Left colon (tissue), 2 donors: Measurements from ENCODE around the gene DPP8. TPM values are rescaled to one million over a fixed set of nuclear protein-coding genes. Genes with fewer than 3 reads are reported as not detected.
"Not testable (repeated sequence)": the region's sequence is repeated elsewhere in the genome, so short reads cannot be mapped to it uniquely, and the experiment has no call there.

Experiments used
- ATAC-seq: fragments of 200-7000 bp; cut with Tn5 transposase; one replicate; pipeline ENCODE4 v1.9.1; 2020; ENCODE audit warnings: mild to moderate bottlenecking, moderate library complexity
- DNase-seq, 2 donors: peaks; one replicate each; pipeline ENCODE4 v3.0.0-alpha.2; 2020
- intact Hi-C, 2 donors: fragments of 100-400 bp; cut with DNase I in 1 of 2; cut with micrococcal nuclease in 1 of 2; formaldehyde crosslinking; loops; one replicate each; pipeline versions ENCODE4 v1.11.2 to v1.14.0; 2022; cut with DNase I, micrococcal nuclease
- long read RNA-seq: library from polyadenylated mRNA; unstranded; transcript quantifications from one replicate; pipeline ENCODE4 v2.0.0, GENCODE V29; 2021
- total RNA-seq, 2 donors: library from RNA; stranded (reverse); fragmentation: NEBNext Ultra II Directional; extraction: Animal tissue kit (Norgen Biotek cat#: 25700); gene quantifications; one replicate each; pipeline ENCODE4 v1.2.1, GENCODE V29; 2021
- donor health status: DM: no; HTN: no; CAD: no.
- donor health status: DM: yes; HTN: yes; CAD: no.

Gene DPP8
- total RNA-seq: 10 to 100 TPM; 36.1 to 36.4 TPM
- long read RNA-seq, transcript DPP8-201 (20 exons, 3,139 nt): major isoform, 13 of 39 reads
- long read RNA-seq, partial matches to known transcripts: 3 of 39 reads
- long read RNA-seq, other reads (novel, unspliced or antisense): 22 of 39 reads

GRCh38 chr15:65516997-65517865 lies at the start of gene DPP8:
DPP8 (minus strand) TSS chr15:65517689; CDS start chr15:65512553, 5,136 bp downstream.
- DNase-seq (peak; percentile 93 to 95), ATAC-seq (peak; percentile 95)
- intact Hi-C loops: no loop called here

GRCh38 chr15:65561934-65562333 lies 44.4 kb upstream of the DPP8 start:
- DNase-seq (no peak), ATAC-seq (no peak)
- intact Hi-C loops: no loop called here

DNA sequence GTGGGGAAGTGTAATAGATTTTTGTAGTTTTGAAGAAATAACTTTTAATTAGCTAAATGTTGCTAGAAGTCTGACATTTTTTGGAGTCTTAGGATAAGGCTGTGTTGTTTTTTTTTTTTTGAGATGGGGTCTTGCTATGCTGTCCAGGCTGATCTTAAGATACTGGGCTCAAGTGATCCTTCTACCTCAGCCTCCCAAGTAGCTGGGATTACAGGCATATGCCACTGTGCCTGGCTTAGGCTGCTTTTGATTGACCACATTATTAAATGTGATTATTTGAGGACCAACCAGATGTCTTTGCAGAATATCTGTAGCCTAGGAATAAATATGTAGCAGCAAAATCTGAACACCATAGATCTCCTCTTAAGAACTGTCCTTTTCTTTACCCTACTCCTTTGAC lies 42.5 kb upstream of the DPP8 start:
- ATAC-seq (no peak), DNase-seq (no peak)
- intact Hi-C loops: no loop called here

GRCh38 chr15:65558997-65559760 lies 41.7 kb upstream of the DPP8 start:
- intact Hi-C loops: no loop called here
- no peak for ATAC-seq

DNA sequence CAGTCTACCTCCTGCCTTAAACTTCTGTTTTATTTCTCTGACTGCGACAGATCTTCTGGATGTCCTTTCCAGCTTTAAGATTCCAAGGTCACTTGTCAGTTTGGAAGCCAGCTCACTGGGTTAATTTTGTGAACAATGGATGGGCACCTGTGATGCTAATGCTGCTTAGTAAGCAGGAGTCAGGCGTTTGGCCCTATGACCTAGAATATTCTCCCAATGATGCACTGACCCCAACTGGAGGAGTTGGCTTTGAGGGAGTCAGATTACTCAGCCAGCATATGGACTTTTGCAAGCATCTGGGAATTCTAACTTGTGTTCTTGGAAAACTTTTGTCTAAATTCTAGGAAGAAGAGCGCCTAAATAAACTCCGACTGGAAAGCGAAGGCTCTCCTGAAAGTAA lies 40.8 kb upstream of the DPP8 start:
- no peak for DNase-seq
- intact Hi-C loops: no loop called here
- no peak for ATAC-seq

More at GRCh38 chr15:65558997-65559760, 41.7 kb upstream of the DPP8 start:
- no peak for DNase-seq

- DNase-seq: no peak
- no peak for ATAC-seq
- intact Hi-C loops: no loop called here
Measured at GRCh38 chr15:65556622-65557021, 39.1 kb upstream of the DPP8 start.

DNA sequence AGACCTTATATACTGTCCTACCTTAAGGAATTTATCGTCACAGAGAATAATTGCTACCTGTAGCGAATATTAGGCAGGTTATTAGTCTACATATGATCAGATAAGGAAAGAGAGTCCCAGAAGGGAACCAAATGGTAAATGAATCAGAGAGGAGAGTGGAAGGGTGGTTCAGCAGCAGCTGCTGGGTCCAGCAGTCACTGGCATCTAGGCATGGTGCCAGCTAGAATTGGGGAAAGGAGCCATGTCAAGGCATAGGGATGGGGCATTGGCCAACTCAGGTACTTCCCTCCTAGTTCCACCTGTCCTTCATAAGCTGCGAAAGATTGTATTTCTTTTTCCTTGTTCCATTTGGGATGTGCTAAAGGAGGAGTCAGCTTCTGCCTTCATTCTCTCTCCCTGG lies 36.2 kb upstream of the DPP8 start:
- DNase-seq: no peak
- intact Hi-C loops: no loop called here
- no peak for ATAC-seq

GRCh38 chr15:65552851-65553250 lies 35.4 kb upstream of the DPP8 start:
- DNase-seq, intact Hi-C loops, ATAC-seq: not testable (repeated sequence)

GRCh38 chr15:65551183-65551582 lies 33.7 kb upstream of the DPP8 start:
- ATAC-seq (no peak), DNase-seq (no peak)
- intact Hi-C loops: no loop called here

GRCh38 chr15:65550681-65551098 lies 33.2 kb upstream of the DPP8 start:
- DNase-seq (no peak), ATAC-seq (no peak)
- intact Hi-C loops: no loop called here

GRCh38 chr15:65549288-65549687 lies 31.8 kb upstream of the DPP8 start:
- ATAC-seq, DNase-seq, intact Hi-C loops: not testable (repeated sequence)

DNA sequence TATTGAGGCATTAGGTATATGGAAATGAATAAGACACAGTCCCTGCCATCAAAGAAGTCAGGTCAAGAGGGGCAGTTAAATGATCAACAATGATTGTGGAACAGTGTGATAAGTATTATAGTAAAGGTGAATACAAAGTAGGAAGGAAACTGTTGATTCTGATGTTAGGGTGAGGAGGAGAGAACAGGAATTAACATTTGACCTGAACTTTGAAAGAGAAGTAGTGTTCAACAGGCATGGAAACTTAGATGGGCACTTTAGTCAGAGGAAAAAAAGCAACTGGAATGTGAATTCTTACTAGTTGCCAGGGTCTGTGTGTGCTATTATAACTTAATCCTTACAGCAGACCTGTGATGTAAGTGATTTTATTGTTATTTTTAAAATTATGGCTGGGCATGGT lies 30.4 kb upstream of the DPP8 start:
- intact Hi-C loops: no loop called here
- ATAC-seq (no peak), DNase-seq (no peak)

GRCh38 chr15:65541231-65541820 lies 23.8 kb upstream of the DPP8 start:
- intact Hi-C loops: no loop called here
- DNase-seq (no peak), ATAC-seq (peak; percentile 57)

GRCh38 chr15:65540314-65540713 lies 22.8 kb upstream of the DPP8 start:
- intact Hi-C loops: no loop called here
- ATAC-seq (no peak), DNase-seq (no peak)

- DNase-seq (no peak), ATAC-seq (no peak)
- intact Hi-C loops: no loop called here
Measured at GRCh38 chr15:65535192-65535591, 17.7 kb upstream of the DPP8 start.

DNA sequence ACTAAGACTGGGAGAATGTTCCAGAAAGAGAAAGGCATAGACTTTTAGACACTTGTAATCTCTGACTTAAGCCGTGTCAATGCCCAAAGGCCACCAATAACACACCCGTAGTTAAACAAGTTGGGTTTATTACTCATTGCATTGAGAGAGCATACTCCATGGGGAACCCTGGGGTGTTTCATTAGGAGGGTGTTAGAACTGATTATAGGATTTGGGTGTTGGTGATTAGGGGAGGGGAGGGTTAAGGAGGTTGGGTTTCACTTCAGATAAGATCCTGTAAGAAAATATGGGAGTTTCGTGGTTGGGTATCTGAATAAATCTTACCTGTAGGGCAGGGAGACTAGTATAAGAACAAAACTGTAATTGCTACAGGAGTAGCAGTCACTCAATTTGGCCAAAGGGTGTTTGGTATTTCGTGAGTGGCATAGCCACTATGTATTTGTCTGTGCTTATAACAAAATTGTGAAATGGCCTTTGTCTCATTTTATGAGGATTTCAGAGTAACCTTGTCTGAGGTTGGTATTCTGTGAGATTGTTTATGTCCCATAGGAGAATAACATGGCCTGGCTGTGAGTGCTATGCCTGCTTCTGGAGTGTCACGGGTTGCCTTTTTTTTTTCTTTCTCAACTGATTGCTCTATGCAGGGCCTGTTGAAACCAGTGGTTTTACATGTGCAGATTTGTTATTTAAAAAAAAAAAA lies 15.7 kb upstream of the DPP8 start:
- no peak for DNase-seq
- ATAC-seq: peak; percentile 30
- intact Hi-C loops: no loop called here

GRCh38 chr15:65532738-65533051 lies 15.2 kb upstream of the DPP8 start:
- intact Hi-C loops: no loop called here
- DNase-seq (no peak), ATAC-seq (peak; percentile 32)

DNA sequence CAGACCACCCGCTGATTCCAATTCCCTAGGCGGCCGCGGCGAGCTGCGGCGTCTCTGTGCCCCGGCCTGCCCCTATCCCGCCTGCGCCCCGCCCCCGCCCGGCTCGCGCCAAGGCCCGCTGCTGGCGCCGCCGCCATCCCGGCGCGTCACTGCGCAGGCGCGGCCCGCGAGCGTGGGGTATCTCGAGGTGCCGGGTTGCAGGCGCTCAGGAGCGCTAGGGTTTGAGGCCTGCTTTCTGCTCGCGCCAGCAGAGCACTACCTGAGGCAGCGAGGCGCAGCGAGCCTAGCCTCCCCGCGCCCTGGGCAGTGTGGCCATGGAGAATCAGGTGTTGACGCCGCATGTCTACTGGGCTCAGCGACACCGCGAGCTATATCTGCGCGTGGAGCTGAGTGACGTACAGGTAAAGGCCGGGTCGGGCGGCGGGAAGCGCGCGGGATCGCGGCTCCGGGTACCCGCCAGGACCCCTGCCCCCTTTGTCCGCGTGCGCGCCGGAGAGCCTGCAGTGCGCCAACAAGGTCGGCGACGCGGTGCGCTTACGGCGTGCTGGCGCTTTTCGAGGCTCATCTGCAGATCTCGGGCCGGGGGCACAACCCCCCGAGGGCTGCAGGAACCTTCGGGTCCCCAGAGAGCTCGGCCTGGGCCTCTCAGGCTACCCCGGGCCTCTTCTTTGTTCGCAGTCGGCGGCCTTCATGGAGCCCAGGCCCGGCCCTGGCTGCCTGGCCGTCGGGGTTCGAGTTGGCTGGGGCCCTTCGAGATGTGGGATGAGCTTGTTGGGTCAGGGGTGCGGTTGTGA lies 13.0 kb upstream of the DPP8 start, which contains the start of gene HACD3:
TSS of gene HACD3 (plus strand) at position 146 of the 794 bp plus-strand sequence. CDS start at position 315, 169 bp downstream.
- intact Hi-C loops: no loop called here
- peak; percentile 83 to 92 for DNase-seq
- ATAC-seq: peak; percentile 89
